NCI-H510A treated with DMSO at 0.1 percent for 48 hours (cell line): Measurements from ENCODE around the gene METTL25B.
"Not testable (repeated sequence)": the region's sequence is repeated elsewhere in the genome, so short reads cannot be mapped to it uniquely, and the experiment has no call there.

Source experiments
- DNase-seq: peaks from one replicate; lab custom pipeline; 2025; lab: John Stamatoyannopoulos, UW

The METTL25B gene

DNA sequence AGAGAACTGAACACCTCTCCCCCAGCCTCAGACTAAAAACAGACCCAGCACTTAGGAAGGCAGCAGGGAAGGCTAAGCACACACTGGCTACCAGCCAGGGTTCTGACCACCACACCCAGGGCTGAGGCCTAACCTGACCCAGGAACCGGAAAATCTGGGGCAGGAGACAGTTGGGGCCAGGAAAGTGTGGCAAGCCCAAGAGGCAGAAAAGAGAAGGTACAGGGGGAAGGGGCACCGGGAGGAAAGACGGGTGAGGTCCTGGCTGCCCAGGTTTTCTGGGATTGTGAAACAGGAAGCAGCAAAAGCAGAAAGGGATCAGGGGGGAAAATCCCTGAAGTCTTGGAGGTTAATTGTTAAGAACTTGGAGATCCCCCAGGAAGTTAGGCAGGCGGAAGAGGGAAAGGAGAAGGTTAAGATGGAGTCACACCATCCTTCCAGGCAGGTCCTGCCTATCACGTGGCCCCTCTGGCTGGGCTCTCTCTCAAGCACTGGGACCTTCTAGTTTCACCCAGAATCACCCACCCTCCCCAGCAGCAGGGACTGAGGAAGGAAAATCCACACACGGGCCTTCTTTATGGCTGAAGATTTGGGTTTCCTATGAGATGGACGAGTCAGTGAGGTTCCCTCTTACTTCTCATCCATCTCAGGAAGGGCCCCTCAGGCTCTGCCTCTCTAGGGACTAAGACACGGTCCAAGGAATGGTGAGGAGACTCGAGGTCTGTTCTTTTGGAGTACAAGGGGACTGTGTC, 20.6 kb downstream of the METTL25B start:
- no peak for DNase-seq

DNA sequence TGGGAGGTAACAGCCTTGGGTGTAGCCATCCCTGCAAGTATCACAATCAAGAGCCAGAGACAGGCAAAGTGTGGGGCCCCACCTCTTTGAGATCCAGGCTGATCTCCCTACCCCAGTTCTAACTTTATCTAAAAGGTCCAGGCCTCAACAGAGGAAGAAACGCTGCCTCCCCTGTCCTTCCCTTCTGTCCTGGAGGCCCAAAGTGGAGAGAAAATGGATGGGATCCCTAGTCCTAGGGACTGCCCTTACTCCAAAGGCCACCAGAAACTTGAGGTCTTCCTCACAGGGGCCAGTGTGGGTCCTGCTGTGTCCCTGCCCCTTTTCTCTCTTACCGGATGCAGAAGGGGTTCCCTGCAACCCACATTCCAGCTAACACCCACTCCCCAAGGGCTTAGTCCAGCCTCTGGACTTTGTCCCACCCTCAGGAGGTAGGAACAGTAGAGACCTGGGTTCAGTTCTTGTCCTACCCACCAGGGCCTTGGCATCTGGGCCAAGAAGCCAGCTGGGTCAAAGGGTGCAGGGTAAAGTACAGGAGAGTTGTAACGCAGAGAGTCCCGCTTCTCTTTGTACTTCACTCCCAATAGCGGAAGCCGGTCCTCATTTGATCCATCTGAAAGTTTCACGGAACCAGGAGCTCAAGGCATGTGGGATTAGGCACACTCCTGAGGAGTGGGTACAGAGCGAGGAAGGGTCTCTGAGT, 21.3 kb downstream of the METTL25B start:
- no peak for DNase-seq

DNA sequence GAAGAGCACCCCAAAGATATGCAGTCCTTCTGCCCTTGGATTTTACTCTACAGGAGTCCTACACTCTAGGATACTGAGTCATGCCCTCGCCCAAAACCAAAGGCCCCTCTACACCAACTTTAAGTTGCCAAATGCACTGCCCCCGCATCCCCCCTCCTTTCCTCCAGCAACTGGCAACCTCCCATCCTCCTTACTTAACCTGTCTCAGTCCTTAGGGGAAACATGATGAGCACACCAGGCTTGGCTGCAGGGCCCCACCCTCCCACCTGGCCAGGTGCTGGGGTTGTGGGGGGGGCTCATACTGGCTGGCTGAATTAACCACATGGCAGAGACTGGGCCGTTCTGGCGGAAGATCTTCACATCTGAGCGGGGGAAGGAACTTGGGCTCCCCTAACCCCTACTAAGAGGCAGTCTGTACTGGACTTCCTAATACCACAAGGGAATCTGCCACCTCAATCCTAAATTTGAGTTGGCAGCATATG, 22.0 kb downstream of the METTL25B start:
- DNase-seq: peak; percentile 47

GRCh38 chr1:156750711-156751450, 22.6 kb downstream of the METTL25B start:
- peak; percentile 31 for DNase-seq

DNA sequence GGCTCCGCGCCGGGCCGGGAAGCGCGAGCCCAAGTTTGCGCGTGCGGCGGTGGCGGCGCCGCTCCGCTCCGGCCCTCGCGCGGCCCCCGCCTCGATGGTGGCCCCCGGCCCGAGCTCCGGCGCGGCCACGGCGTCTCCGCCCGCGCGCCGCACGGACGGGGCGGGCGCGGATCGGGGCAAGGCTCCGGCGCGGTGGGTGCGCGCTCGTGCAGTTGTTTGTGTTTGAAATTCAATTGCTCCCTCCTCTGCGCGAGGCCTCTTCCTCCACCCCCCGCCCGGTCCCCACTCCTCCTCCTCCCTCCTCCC, 23.1 kb downstream of the METTL25B start, which contains the start of gene HDGF:
Gene HDGF (minus strand): TSS at position 225 of the 306 bp plus-strand sequence. CDS start 246 bp downstream, outside the sequence.
- DNase-seq: no peak

DNA sequence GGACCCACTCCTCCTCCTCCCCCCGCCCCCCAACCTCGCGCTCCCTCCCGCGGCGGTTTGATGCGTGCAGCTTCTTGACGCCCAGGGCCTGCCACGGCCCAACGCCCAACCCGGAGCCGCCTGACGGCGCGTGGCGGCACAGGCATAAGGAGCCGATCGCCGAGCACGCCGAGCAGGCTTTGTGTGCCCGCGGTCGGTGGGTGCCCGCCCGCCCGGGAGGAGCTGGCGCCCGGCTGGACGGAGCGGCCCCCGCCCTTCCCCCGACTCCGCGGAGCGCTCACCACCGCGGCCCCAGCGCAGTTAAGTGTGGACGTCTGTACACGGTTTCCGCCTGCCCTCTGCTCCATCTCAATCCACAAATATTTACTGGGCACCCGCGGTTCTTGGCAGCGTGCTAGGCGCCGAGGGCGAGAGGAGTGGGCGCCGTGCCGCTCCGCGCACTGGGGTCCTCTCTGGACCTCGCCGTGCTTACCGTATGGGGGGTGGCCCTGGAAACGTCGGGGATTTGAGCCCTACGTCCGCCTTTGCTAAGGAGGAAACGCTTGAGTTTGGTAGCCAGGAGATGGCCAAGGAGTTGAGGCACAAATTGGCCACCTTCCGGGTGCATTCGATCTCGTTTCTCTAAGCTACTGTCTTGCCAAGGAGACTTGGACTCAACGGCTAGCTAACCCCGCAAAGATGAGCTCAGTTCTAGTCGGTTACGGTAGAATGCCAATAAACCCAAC, 23.6 kb downstream of the METTL25B start:
- peak; percentile 75 for DNase-seq

DNA sequence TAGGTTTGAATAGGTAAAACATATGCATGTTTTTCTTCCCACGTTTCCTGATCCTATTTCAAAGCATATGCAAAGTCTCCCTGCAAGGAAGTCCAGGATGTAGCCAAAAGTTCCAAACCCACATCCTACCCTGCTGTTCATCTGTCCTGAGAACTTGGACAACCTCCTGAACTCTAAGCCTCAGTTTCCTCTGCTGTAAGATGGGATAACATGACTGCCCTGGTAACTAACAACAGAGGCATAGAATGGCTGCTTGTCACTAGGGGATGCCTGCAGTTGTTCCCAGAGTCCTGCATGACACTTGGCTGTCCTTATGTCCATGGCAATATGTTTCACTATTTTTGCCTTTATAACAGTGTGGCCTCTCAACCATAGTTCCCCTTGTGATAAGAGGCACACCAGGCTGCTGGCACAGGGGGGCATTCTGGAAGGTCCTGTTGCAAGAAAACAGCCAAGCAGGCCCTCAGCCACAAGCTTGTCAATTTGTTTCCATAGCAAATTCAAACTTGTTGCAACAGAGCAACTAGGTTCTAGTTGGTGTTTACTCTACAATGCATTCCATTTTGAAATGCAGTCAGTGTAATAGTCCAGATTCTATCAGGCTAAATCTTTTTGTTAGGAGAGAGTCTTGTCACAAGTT, 24.7 kb downstream of the METTL25B start:
- no peak for DNase-seq

DNA sequence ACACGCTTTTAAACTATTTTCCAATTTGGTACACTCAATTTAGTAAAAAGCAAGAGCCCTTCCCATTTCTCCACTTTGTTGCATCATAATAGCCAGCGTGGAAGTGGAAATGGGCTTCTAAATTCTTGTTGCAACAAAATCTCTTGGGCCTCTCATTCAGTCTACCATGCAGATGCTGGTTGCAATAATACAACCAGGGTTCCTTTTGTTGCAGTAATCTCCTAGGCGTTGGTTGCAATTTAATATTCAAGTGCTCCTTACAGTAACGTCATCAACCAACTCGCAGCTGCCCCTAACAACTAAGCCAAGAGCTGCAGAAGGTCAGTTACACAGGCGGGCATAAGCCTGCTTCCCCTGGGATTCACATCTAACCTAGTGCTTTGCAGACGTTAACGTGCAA, 25.9 kb downstream of the METTL25B start:
- peak; percentile 16 for DNase-seq

DNA sequence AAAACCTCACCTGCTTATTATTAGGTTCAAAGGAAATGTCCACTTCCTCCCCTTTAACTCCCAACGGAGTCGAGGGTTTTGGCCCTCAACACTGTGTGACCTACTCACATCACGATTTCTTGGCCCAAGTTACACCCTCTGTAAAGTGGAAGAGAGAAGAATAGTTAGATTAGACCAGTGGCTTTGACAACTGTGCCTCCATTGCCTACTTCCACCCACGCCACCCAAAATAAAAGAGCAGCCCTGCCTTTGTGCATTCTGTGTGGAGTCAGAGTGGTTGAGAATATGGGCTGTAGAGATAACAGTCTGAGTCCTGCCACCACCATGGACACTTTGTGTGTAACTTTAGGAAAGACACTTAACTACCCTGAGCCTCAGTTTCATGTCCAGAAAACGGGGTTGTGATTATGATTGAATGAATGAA, 27.3 kb downstream of the METTL25B start:
- no peak for DNase-seq

DNA sequence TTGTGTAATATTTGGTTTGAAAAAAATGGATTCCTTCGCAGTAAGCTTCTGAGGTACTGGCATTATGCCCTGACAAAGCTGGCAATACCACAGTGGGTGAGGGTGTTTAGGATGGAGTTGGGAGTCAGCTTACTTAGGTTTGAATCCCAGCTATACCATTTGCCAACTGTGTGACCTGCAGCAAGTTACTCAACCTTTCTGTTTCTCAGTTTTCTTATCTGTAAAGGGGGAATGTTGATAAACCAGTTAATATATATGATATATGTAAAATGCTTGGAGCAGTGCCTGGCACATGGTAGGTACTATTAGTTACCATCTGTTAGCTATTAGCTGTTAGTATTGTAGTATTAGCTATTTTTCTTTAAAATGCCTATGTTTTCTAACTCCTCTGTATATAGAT, 28.1 kb downstream of the METTL25B start:
- no peak for DNase-seq

DNA sequence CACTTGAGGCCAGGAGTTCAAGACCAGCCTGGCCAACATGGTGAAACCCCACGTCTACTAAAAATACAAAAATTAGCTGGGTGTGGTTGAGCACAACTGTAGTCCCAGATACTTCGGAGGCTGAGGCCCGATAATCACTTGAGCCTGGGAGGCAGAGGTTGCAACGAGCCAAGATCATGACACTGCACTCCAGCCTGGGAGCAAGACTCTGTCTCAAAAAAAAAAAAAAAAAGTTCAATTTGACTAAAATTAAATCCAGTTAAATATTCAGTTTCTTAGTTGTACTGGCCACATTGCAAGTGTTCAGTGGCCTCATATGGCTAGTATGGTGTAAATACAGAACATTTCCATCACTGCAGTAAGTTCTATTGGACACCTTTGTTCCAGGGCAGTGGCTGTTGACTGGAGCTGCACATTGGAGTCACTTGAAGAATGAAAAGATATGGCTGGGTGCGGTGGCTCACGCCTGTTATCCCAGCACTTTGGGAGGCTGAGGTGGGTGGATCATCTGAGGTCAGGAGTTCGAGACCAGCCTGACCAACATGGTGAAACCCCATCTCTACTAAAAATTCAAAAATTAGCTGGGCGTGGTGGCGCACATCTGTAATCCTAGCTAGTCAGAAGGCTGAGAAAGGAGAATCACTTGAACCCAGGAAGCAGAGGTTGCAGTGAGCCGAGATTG, 29.4 kb downstream of the METTL25B start:
- not testable (repeated sequence) for DNase-seq

DNA sequence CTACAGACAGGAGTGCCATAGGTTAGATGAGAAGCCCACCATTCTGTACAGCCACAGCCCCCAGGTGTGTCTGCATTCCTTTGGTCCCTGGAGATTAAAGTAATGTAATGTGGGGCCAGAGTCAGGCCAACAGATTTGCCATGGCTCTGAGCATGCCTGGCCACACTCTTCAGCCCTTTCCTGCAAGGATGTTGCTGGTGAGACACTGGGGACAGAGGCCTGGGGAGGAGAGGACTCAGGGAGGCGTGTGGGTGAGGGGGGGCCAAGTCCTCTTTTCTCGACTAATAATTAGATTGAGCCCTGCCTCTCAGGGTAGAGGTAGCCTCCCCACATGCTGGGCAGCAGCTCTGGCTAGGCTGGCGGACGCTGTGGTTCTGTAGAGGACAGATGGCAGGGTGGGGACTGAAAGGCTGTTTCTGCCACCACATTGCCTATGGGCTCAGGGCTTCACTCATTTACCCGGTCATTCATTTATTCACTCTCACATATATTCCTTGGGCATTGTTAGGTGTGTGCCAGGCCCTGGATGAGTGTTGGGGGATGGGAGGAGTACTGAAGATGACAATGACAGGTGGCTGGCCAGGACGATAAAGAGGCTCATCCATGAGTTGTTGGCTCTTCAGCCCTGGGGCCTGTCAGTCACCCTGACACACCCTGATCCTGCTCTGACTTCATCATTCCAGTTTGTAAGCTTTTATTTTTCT, 32.0 kb downstream of the METTL25B start:
- DNase-seq: peak; percentile 33

DNA sequence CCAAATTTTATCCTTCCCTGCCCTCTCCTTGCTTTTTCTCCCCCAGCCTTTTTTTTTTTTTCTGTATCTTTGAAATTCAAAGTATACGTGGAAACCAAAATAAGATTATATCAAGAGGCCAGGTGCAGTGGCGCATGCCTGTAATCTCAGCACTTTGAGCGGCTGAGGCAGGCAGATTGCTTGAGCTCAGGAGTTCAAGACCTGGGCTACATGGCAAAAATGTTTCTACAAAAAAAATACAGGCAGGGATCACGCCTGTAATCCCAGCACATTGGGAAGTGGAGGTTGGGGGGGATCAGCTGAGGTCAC, 32.5 kb downstream of the METTL25B start:
- DNase-seq: no peak

GRCh38 chr1:156765136-156765535, 36.9 kb downstream of the METTL25B start:
- not testable (repeated sequence) for DNase-seq

DNA sequence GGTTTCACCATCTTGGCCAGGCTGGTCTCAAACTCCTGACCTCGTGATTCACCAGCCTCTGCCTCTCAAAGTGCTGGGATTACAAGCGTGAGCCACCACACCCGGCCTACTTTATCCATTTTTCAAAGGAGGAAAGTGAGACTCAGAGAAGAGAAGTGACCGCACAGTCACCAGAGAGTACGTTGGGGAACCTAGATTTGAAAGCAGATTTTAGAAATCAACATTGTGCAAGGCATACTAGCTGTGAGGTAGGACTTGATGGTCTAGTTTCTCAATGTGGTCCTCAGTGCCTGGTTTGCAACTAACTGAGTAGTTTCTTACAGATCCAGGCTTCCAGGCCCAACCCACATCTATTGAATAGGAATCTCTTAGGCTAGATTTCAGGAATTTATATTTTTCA, 37.4 kb downstream of the METTL25B start:
- DNase-seq: no peak

DNA sequence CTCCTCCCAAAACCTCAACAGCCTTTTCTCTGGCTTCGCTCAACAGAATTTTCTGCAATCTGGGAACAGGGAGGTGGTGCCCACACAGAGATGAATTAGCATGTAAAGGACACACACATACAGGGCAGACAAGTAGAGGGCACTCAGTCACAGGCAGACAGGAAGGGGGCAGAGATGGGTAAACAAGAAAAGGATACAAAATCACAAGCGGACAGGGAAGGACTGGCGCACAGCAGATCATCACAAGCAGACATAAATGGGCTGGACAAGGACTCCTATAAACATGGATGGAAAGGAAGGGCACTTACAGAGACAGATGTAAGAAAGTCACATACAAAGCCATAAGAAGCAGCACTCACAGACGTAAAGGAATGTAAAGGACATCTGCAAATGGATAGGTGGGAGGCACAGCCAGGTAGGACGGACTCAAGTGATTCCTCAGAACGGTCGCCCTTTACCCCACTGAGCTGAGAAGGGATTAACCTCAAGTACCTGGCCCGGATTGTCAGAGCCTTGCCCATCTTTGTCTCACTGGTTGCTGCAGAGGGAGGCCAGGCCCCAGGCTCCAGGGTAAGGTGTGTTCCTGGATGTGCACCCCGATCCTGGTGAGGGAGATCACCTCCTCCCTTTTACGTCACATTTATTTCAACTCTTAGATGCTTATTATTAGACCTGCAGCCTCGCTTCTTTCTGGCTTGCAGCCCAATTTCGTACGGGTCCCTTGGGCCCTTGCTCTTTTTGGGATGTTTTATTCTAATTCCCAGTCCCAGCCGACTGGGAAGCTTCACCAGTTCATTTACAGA, 38.2 kb downstream of the METTL25B start:
- DNase-seq: peak; percentile 47

DNA sequence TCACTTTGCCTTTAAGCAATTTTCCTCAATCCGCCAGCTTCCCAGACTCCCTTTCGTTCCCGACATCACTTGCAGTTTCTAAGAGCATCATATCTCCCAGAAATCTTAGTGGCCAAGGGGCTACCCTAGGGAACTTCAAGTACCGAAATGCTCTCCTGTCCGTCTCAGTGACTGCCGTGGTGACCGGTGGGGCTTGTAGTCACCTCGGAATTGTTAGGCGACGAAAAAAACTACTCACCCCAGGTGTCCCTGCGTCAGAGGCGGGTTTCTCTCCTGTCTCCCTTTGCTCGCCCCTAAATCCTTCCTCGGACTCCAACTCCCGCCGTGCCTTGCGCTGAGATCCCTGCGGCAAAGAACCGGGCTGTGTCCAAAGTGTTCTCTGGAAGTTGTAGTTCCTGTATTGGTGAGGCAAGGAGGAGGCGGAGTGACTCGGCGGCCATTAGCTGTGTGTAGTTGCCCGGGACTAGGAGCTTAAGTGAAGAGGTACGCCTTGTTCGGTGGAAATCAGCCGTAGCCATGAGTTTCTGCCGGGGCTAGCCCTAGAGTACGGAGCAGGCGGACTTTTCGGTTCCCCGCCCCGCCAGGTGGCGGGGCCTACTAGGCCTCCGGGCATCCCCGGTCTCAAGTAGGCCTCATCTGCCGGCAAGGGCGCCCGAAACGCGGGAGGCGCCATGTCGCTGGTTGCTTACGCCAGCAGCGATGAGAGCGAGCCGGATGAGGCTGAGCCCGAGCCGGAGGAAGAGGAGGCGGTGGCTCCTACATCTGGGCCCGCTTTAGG, 39.0 kb downstream of the METTL25B start, which contains the start of gene PRCC:
Gene PRCC (plus strand): TSS at position 435 of the 778 bp plus-strand sequence. CDS start 237 bp downstream, at position 672.
- DNase-seq: peak; percentile 99

- no peak for DNase-seq
Observed at GRCh38 chr1:156767879-156768604, 39.8 kb downstream of the METTL25B start.
